ENCODE results near the gene ERV3-1.
A peak's percentile ranks its signal among the peaks of the same experiment; 100 is the strongest.
"Not testable (repeated sequence)": the region's sequence is repeated elsewhere in the genome, so short reads cannot be mapped to it uniquely, and the experiment has no call there.

Gene ERV3-1

GRCh38 chr7:65001291-65001814, 5.1 kb downstream of the ERV3-1 start:
- no peak for DNase-seq

GRCh38 chr7:64999165-65000004, 7.1 kb downstream of the ERV3-1 start:
- no peak for DNase-seq

- no peak for DNase-seq
Measured at GRCh38 chr7:64998865-64999164, 7.7 kb downstream of the ERV3-1 start.

GRCh38 chr7:64997927-64998391, 8.5 kb downstream of the ERV3-1 start:
- DNase-seq = no peak

- DNase-seq = no peak
Measured at GRCh38 chr7:64997164-64997908, 9.2 kb downstream of the ERV3-1 start.

- no peak for DNase-seq
Measured at GRCh38 chr7:64996305-64996704, 10.2 kb downstream of the ERV3-1 start.

GRCh38 chr7:64993901-64994300, 12.6 kb downstream of the ERV3-1 start:
- no peak for DNase-seq

GRCh38 chr7:64992971-64993370, 13.5 kb downstream of the ERV3-1 start:
- no peak for DNase-seq

- no peak for DNase-seq
Measured at GRCh38 chr7:64990936-64991335, 15.6 kb downstream of the ERV3-1 start, which contains the start of gene ZNF117. Gene ZNF117, minus strand, starts transcription at chr7:64991036.

GRCh38 chr7:64990216-64990615, 16.3 kb downstream of the ERV3-1 start:
- DNase-seq = no peak

- DNase-seq = no peak
Measured at GRCh38 chr7:64978497-64979203, 27.8 kb downstream of the ERV3-1 start.

- no peak for DNase-seq
Measured at GRCh38 chr7:64965594-64965993, 40.9 kb downstream of the ERV3-1 start.

GRCh38 chr7:64959072-64959747, 47.3 kb downstream of the ERV3-1 start:
- peak; percentile 38 to 57 for DNase-seq

- DNase-seq = peak in 1 of 2 experiments; percentile 43
Measured at GRCh38 chr7:64951250-64951848, 55.1 kb downstream of the ERV3-1 start.

GRCh38 chr7:64950673-64951072, 55.8 kb downstream of the ERV3-1 start:
- not testable (repeated sequence) for DNase-seq

GRCh38 chr7:64948774-64949173, 57.7 kb downstream of the ERV3-1 start:
- DNase-seq = not testable (repeated sequence)

- no peak for DNase-seq
Measured at GRCh38 chr7:64947252-64948000, 59.1 kb downstream of the ERV3-1 start.

GRCh38 chr7:64946772-64947171, 59.7 kb downstream of the ERV3-1 start:
- DNase-seq = peak in 1 of 2 experiments; percentile 11

GRCh38 chr7:64945503-64946175, 60.8 kb downstream of the ERV3-1 start:
- DNase-seq = no peak

- not testable (repeated sequence) for DNase-seq
Measured at GRCh38 chr7:64944667-64945502, 61.6 kb downstream of the ERV3-1 start.

Measured in NCI-H524 (cell line).